GM12873 (cell line): Measurements from ENCODE around the gene BTNL2.

Experiments used
- TF ChIP-seq, protein P1 (sequence below): IDR thresholded peaks from 2 replicates; pipeline ENCODE4 v1.5.1; 2012; ENCODE audit warnings: low read depth, mild to moderate bottlenecking, moderate library complexity, low read length, control low read depth; ENCODE audit not compliant: insufficient read depth; ENCODE audit errors: missing control alignments

The BTNL2 gene

DNA sequence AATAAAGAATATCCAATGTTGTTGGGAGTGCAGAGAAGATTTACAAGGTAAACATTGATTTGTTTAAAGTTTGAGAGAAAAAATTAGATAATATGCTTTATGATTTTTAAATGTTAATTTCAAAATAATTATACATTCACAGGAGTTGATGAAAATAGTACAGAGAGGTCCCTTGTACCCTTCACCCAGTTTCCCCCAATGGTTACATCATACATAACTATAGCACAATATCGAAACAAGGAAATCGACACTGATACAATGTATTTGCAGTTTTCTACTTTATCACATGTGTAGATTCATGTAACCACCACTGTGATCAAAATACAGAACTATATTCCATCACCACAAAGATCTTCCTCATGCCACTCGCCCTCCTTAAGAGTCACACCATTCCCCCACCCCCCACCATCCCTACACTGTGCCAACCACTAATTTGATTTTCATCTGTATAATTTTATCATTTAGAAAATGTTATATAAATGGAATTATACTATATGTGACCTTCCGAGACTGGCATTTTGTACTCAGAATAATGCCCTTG is 21.0 kb upstream of the BTNL2 start:
- TF ChIP-seq, protein P1, sequence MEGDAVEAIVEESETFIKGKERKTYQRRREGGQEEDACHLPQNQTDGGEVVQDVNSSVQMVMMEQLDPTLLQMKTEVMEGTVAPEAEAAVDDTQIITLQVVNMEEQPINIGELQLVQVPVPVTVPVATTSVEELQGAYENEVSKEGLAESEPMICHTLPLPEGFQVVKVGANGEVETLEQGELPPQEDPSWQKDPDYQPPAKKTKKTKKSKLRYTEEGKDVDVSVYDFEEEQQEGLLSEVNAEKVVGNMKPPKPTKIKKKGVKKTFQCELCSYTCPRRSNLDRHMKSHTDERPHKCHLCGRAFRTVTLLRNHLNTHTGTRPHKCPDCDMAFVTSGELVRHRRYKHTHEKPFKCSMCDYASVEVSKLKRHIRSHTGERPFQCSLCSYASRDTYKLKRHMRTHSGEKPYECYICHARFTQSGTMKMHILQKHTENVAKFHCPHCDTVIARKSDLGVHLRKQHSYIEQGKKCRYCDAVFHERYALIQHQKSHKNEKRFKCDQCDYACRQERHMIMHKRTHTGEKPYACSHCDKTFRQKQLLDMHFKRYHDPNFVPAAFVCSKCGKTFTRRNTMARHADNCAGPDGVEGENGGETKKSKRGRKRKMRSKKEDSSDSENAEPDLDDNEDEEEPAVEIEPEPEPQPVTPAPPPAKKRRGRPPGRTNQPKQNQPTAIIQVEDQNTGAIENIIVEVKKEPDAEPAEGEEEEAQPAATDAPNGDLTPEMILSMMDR: no peak

DNA sequence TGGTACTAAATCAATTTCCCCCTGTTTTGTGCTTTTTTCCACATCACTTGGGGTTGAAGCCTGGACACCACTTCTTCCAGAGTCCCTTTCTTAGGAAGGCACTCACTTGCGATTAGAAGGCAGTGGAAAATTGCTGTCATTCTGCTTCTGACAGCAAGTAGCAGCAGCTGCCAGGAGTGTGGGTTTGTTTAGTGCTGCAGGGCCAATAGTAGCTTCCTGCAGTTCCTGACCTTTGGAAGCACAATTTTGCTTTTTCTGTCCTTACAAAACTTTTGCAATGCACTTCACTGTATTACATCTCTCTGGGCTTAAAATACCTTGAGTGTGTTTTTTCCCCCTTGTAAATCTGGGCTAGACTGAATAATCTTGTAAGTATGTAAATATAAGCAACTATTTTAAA is 20.2 kb upstream of the BTNL2 start:
- TF ChIP-seq, protein P1: no peak

DNA sequence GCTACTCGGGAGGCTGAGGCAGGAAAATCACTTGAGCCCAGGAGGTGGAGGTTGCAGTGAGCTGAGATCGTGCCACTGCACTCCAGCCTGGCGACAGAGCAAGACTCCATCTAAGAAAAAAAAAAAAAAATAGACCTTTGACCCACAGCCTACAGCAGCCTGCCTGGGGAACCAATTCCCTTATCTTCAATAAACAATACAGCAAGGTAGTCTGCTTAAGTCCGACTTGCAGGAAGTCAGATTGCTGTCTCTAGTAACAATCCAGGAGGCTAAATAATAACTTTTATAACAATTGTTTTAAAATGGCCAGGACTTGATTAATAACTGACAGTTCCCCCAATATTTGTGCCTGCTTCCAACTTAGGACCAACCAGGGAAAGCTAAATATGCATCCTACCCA is 19.4 kb upstream of the BTNL2 start:
- TF ChIP-seq, protein P1: no peak

DNA sequence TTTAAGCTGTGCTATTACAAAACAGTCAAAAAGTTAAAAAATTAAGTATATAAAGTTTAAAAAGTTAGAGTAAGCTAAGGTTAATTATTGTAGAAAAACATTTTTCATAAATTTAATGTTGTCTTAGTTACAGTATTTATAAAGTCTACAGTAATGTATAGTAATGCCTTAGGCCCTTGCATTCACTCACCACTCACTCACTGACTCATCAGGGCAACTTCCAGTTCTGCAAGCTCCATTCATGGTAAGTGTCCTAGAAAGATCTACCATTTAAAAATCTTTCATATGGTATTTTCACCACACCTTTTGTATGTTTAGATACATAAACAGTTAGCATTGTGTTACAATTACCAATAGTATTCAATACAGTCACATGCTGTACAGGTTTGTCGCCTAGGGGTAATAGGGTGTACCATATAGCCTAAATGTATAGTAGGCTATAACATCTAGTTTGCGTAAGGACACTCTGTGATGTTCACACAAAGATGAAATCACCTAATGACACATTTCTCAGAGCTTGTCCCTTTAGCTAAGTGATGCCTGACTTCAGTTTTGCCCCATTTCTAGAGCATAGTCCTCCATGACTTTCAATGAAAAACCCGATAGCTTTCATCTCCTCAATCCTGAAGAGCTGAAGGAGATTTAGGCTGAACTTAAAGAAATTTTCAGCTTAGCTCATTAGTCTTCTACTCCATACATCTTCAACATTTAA is 17.8 kb upstream of the BTNL2 start:
- TF ChIP-seq, protein P1: no peak

DNA sequence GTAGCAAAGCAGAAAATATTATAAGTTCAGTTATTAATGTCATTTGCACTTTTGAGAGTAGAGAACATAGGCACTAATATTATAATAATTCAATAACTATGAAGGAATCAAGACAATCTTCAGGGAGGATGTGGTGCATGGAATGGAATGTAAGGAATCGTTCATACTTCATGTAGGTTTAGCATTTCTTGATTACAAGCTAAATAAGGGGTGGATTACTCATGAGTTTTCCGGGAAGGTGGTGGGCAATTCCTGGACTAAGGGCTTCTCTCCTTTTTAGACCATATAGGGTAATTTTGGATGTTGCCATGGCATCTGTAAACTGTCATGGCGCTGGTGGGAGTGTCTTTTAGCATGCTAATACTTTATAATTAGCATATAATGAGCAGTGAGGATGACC is 9.1 kb upstream of the BTNL2 start:
- TF ChIP-seq, protein P1: no peak

DNA sequence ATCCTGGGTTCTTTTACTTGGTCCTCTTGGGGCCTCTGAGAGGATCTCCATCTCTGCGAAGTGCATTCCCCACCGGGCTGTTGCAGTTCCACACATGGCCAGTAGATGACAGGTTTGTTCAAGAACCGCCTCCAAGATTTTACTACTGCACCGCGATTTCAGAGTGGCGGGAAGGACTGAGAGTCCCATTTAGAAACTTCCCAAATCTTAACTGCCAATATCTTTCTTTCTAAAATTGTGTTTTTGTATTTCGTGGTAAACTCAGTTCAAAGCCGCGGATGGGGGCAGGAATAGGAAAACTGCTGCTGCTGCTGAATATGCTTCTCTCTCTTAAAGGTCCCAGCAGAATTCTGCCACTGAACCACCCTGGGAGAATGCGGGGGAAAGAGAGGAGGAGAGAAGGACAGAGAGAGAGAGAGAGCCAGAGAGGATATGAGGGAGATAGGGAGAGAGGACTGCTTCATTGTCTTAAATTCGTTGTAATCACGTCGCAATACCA is 8.6 kb upstream of the BTNL2 start:
- TF ChIP-seq, protein P1: peak; percentile 99

DNA sequence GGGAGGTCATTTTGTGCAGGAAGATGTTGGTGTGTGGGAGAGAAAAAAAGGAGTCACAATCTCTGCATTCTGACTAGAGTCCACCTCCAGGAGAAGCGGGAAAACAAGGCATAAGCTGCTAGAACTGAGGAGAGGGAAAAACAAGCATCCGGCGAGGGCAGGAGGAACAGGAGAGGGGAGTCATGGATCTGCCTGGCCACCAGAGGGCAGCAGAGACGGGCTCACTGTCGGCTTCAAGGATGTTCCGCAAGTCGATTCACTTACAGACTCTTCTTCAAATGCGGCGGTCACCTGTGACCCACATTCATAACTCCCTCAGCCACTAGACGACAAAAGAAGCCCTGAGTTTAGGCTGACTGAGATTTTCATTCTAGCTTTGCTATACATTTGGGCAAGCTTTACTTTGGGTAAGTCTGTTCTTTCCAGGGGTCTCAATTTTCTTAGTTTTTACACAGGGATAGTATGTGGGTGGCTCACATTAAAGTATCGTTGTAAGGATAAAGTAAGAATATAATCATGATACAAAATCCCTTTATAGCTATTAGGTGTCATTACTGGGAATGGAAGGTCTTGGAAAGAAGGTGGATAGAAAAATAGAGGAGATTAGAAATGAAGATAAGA is 6.6 kb upstream of the BTNL2 start:
- TF ChIP-seq, protein P1: peak; percentile 99
